GM12864 (cell line): ENCODE data around the gene RPL15.

ENCODE experiments used
- DNase-seq: peaks from one replicate; pipeline ENCODE4 v3.0.0-alpha.2; 2011; ENCODE audit warnings: low read depth
- H3K4me3 ChIP-seq: 2 replicates; pipeline ENCODE4 v1.5.1; 2011; ENCODE audit warnings: mild to moderate bottlenecking, low read depth, low read length, control low read depth
- TF ChIP-seq, protein P1 (sequence below): IDR thresholded peaks from 2 replicates; pipeline ENCODE4 v1.5.1; 2011; ENCODE audit warnings: low read depth, mild to moderate bottlenecking, moderate library complexity, low read length, control low read depth, inconsistent platforms; ENCODE audit errors: missing control alignments

The RPL15 gene

DNA sequence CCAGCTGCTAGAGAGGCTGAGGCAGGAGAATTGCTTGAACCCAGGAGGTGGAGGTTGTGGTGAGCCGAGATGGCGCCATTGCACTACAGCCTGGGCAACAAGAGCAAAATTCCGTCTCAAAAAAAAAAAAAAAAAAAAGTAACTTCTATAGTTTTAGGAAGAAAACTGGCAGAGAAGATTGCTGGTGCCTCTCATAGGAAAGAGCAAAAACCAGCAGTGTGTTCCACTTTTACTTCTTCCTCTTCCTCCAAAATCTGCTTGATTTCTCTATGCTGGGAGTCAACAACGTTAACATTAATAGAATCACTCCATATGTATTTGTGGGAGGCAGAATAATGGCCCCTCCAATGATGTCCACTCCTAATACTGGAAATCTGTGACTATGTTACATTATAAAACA lies 15.6 kb downstream of the RPL15 start:
- TF ChIP-seq, protein P1, sequence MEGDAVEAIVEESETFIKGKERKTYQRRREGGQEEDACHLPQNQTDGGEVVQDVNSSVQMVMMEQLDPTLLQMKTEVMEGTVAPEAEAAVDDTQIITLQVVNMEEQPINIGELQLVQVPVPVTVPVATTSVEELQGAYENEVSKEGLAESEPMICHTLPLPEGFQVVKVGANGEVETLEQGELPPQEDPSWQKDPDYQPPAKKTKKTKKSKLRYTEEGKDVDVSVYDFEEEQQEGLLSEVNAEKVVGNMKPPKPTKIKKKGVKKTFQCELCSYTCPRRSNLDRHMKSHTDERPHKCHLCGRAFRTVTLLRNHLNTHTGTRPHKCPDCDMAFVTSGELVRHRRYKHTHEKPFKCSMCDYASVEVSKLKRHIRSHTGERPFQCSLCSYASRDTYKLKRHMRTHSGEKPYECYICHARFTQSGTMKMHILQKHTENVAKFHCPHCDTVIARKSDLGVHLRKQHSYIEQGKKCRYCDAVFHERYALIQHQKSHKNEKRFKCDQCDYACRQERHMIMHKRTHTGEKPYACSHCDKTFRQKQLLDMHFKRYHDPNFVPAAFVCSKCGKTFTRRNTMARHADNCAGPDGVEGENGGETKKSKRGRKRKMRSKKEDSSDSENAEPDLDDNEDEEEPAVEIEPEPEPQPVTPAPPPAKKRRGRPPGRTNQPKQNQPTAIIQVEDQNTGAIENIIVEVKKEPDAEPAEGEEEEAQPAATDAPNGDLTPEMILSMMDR, result no peak
- no peak overlapping the region for H3K4me3 ChIP-seq
- DNase-seq, result no peak

DNA sequence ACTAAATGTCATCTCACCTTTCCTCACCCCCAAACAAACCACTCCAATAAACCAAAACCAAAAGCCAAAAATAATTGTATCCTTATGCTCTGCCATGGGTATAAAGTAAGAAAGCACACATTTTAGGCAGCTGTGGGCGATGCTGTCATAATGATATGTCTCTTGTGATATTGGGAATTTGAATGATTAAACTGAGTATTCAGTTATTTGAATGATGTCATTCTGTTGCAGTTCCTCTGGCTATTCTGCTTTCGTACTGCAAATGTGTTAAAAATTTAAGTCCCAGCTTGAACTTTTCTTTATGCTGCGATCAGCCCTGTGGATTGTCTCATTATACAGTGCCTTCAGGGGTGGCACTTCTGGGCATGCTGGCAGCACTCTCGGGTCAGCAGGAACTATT lies 17.3 kb downstream of the RPL15 start:
- TF ChIP-seq, protein P1, result no peak
- H3K4me3 ChIP-seq, result no peak overlapping the region
- no peak for DNase-seq

DNA sequence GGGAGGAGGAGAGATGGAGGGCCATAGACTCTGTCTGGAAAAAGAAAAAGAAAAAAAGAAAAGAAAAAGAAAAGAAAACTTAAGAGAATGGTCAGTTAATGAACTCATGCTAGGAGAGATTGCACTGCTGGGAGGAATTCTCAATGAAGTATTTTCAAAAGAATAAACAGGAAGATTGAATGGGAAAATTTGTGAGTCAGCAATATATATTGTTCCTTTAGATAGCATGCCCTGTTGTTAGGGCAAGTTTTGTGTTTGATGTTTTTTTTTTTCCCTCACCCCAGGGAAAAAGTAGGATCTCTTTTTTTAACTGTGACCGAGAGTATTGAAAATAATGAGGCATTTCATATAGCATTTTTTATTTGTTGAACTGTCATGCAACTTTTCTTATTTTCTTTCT lies 20.4 kb downstream of the RPL15 start:
- H3K4me3 ChIP-seq, result no peak overlapping the region
- no peak for DNase-seq
- TF ChIP-seq, protein P1, result no peak

DNA sequence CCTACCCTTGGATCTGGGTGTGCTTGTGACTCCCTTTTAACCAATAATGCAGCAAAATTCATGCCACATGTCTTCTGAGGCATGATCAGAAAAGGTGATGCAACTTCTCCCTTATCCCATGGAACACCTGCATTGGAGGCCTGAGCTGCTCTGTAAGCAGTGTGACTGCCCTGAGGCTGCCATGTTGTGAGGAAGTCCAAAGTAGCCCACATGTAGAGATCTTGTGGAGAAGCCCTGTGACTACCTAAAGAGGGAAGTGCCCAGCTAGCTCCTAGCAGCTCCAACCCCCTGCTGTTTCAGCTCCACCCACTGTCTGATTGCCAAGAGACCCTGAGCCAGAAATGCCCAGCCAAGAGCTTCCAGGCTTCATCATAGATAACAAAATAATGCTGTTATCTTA lies 21.8 kb downstream of the RPL15 start:
- DNase-seq, result no peak
- TF ChIP-seq, protein P1, result no peak
- no peak overlapping the region for H3K4me3 ChIP-seq

DNA sequence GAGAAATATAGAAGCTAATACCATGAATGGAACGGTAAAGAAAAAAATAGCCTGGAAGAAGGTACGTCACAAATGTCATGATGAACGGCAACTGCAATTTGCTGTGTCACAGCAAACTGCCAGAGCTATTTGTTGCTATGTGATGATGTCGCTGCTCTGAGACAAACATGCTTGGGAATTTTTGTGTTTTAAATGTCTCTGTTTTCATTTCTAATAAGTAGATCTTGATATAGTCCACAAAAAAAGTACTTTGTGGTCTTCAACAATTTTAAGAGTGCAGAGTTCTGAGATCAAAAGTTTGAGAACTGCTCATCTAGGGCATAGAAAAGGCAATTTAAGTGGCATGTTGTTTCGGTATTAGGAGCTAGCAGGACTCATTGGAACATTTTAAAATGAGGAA lies 23.8 kb downstream of the RPL15 start:
- no peak for DNase-seq
- H3K4me3 ChIP-seq, result no peak overlapping the region
- TF ChIP-seq, protein P1, result no peak

DNA sequence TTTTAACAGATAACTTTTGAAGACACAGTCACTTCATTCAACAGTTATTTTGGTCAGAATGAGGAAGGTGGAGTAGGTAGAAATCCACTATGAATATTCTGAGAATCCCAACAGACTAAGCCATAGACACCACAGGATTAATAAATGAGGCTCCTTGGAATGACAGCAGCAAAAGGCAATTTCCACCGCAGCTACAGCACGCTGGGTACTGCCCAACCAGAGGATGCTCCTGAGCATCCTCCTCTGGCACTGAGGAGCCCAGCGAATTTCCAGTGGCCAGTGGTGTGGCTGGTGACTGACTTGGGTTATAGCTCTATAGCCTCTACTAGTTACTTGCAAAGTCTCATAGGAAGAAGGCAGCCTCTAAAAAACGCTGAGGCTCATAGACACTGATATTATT lies 24.5 kb downstream of the RPL15 start:
- no peak overlapping the region for H3K4me3 ChIP-seq
- no peak for DNase-seq
- TF ChIP-seq, protein P1, result no peak

DNA sequence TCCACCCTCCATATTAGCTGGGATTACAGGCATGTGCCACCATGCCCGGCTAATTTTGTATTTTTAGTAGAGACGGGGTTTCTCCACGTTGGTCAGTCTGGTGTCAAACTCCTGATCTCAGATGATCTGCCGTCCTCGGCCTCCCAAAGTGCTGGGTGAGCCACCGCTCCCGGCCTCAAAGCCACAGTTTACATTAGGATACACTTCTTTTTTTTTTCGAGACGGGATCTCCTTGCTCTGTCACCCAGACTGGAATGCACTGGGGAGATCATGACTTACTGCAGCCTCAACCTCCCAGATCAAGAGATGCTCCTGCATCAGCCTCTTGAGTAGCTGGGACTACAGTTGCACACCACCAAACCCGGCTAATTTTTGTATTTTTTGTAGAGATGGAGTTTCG lies 25.6 kb downstream of the RPL15 start:
- TF ChIP-seq, protein P1, result no peak
- no peak overlapping the region for H3K4me3 ChIP-seq
- DNase-seq, result no peak
